ENCODE measurements around the gene EPB41. TPM values are rescaled to one million over a fixed set of nuclear protein-coding genes. Genes with fewer than 3 reads are reported as not detected.

Gene EPB41
- total and polyA plus RNA-seq, 2 of the 8 experiments (the other 6 are each of a cell fraction or from before 2014, with no cell fraction given), result 36.7 to 109 TPM

Small RNA genes within 50 kb of the gene (small RNA-seq; reads per million reads assigned to genes)
- gene RF00017 (ENCODE audit: insufficient read depth) (not detected), gene RF00019 (ENCODE audit: insufficient read depth) (not detected)

Other genes with a start within 250 kb of the EPB41 start
- 26.2 and 28.1 TPM in 2 replicates for gene GMEB1, start 245.8 kb upstream of the EPB41 start, total RNA-seq (2021; fragmentation: NEBNext Ultra II Directional; extraction: Animal tissue kit (Norgen Biotek cat#: 25700))
- gene GMEB1, start 245.8 kb upstream of the EPB41 start, polyA plus RNA-seq (2011; rRNA removed), result 10.9 and 13.3 TPM in 2 replicates
- gene YTHDF2, start 177.6 kb upstream of the EPB41 start, total RNA-seq (2021; fragmentation: NEBNext Ultra II Directional; extraction: Animal tissue kit (Norgen Biotek cat#: 25700)), result 159 and 164 TPM in 2 replicates
- gene YTHDF2, start 177.6 kb upstream of the EPB41 start, polyA plus RNA-seq (2011; rRNA removed), result 101 and 128 TPM in 2 replicates
- gene OPRD1, start 102.4 kb upstream of the EPB41 start, total RNA-seq (2021; fragmentation: NEBNext Ultra II Directional; extraction: Animal tissue kit (Norgen Biotek cat#: 25700)), result 3.3 and 3.7 TPM in 2 replicates
- 2.5 and 2.6 TPM in 2 replicates for gene OPRD1, start 102.4 kb upstream of the EPB41 start, polyA plus RNA-seq (2011; rRNA removed)
- gene TMEM200B, start 209.3 kb downstream of the EPB41 start, total RNA-seq (2021; fragmentation: NEBNext Ultra II Directional; extraction: Animal tissue kit (Norgen Biotek cat#: 25700)), result 11.0 and 11.3 TPM in 2 replicates
- gene TMEM200B, start 209.3 kb downstream of the EPB41 start, polyA plus RNA-seq (2011; rRNA removed), result 4.8 and 4.9 TPM in 2 replicates